Gastrocnemius medialis (tissue), 4 donors: ENCODE results near the gene CEP112. TPM values are rescaled to one million over a fixed set of nuclear protein-coding genes. Genes with fewer than 3 reads are reported as not detected.

Experiments used
- ATAC-seq, 2 donors: fragments of 150-250 bp; one replicate each; pipeline ENCODE4 v1.9.1; 2016
- DNase-seq, 2 donors: peaks; one replicate each; pipeline ENCODE4 v3.0.0-alpha.2; 2019
- H3K27ac ChIP-seq, 4 donors: fragments of 200-600 bp; sonication (generic); 1 replicate in 1 of 4; 2 replicates in 3 of 4; pipeline ENCODE4 v1.5.1; 2016 to 2018; ENCODE audit warnings: mild to moderate bottlenecking in 2 of 4, moderate library complexity in 1 of 4
- H3K27me3 ChIP-seq, 3 donors: fragments of 200-600 bp; sonication (generic) in 2 of 3; 1 replicate in 1 of 3; 2 replicates in 2 of 3; pipeline versions ENCODE4 v1.5.1 to v1.6.0; 2016 to 2019; ENCODE audit warnings: mild to moderate bottlenecking in 1 of 3, moderate library complexity in 1 of 3
- H3K36me3 ChIP-seq, 2 donors: fragments of 200-600 bp; sonication (generic) in 1 of 2; one replicate each; pipeline ENCODE4 v1.5.1; 2017 to 2018
- H3K4me1 ChIP-seq, 2 donors: fragments of 200-600 bp; sonication (generic) in 1 of 2; one replicate each; pipeline ENCODE4 v1.5.1; 2016 to 2017; ENCODE audit warnings: mild to moderate bottlenecking in 2 of 2
- H3K4me3 ChIP-seq, 4 donors: fragments of 200-600 bp; sonication (generic) in 3 of 4; 1 replicate in 1 of 4; 2 replicates in 3 of 4; pipeline ENCODE4 v1.5.1; 2016 to 2019; ENCODE audit warnings: mild to moderate bottlenecking in 2 of 4
- H3K9me3 ChIP-seq, 3 donors: fragments of 200-600 bp; sonication (generic) in 2 of 3; 1 replicate in 1 of 3; 2 replicates in 2 of 3; pipeline ENCODE4 v1.5.1; 2016 to 2019
- POLR2A ChIP-seq, 2 donors: fragments of 450-650 bp; IDR thresholded peaks; one replicate each; pipeline ENCODE4 v1.6.1; 2017; ENCODE audit warnings: antibody characterized with exemption in 2 of 2, mild to moderate bottlenecking in 2 of 2, moderate library complexity in 2 of 2
- in situ Hi-C, 4 donors: fragments of 200-750 bp; cut with MboI; loops; one replicate each; pipeline versions ENCODE4 v1.15.0 to v1.8.0; 2017; ENCODE audit warnings: low sequenced_read_pairs in 4 of 4
- intact Hi-C: fragments of 100-400 bp; cut with DNase I; formaldehyde crosslinking; loops from one replicate; pipeline ENCODE4 v1.15.1; 2023; ENCODE audit warnings: low total_unique reads
- total RNA-seq, 4 donors: library from RNA; depleted of rRNA; stranded (reverse); fragments of >200 nt; gene quantifications; one replicate each; pipeline versions ENCODE4 v1.1.0 to v1.2.3, GENCODE V29; 2016
- TF ChIP-seq, protein P1 (sequence below), 5 experiments: fragments of 450-650 bp in 3 of 5; fragments of 200-600 bp in 2 of 5; sonication (generic) in 2 of 5; IDR thresholded peaks in 4 of 5; conservative IDR thresholded peaks in 1 of 5; 1 replicate in 4 of 5; 2 replicates in 1 of 5; pipeline ENCODE4 v1.5.1; 2016 to 2019; ENCODE audit warnings: antibody characterized with exemption in 5 of 5, mild to moderate bottlenecking in 3 of 5, moderate library complexity in 3 of 5

CEP112 gene
- total RNA-seq, 4 donors from 2014 or later: 6.1 to 8.7 (median 7.1) TPM

DNA sequence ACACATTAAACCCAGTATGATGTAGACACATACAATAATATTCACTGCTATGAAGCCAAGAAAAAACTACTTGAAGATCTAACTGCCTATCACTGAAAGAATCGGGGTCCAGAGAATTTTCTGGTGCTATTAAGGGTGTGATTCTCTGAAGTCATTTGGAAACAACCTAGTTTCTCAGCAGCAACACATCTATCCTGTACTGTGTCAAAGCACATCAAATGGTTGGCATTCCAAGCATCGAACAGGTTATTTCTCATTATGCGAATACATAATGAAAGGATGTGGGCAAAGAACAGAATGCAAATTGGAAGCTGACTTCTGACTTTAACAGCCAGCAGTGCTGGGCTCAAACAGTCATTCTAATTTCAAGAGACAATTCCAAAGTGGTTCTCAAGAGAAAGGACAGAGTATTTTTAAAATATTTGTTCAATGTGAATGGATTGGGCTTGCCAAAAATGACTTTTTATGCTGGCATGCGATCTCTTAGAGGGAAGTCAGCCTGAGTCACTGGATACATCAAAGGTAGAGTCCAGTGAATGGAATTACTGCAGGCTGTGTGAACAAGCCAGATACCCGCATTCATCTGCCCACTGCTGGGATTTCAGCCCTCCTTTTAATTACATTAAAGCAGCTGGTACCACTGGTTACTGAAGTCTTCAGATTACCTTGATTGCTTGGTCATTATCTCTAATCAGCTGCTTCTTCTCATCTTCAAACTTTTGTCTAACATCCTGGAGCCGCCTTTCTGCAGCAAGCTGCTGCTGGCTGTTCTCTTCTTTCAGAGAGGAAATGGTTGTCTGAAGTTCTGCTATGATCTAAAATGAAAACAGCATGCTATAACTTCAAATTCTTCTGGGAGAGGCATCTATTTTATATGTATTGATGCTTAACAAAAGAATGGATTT is 449.3 kb downstream of the CEP112 start:
- no peaks in the 10 kb centered on the region for H3K27me3 ChIP-seq
- no peak for ATAC-seq
- no peak overlapping the region for H3K27ac ChIP-seq

GRCh38 chr17:65741710-65742109 is 450.2 kb downstream of the CEP112 start:
- no peak overlapping the region for H3K4me3 ChIP-seq
- no peak for DNase-seq
- no peak for TF ChIP-seq POLR2A (IDR thresholded peaks at IDR 0.05)
- TF ChIP-seq, protein P1, sequence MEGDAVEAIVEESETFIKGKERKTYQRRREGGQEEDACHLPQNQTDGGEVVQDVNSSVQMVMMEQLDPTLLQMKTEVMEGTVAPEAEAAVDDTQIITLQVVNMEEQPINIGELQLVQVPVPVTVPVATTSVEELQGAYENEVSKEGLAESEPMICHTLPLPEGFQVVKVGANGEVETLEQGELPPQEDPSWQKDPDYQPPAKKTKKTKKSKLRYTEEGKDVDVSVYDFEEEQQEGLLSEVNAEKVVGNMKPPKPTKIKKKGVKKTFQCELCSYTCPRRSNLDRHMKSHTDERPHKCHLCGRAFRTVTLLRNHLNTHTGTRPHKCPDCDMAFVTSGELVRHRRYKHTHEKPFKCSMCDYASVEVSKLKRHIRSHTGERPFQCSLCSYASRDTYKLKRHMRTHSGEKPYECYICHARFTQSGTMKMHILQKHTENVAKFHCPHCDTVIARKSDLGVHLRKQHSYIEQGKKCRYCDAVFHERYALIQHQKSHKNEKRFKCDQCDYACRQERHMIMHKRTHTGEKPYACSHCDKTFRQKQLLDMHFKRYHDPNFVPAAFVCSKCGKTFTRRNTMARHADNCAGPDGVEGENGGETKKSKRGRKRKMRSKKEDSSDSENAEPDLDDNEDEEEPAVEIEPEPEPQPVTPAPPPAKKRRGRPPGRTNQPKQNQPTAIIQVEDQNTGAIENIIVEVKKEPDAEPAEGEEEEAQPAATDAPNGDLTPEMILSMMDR (IDR thresholded peaks at IDR 0.05 in 4 of 5, conservative IDR thresholded peaks at IDR 0.05 in 1 of 5): no peak
- H3K27ac ChIP-seq: no peak overlapping the region
- no peaks in the 10 kb centered on the region for H3K27me3 ChIP-seq
- no peaks in the 10 kb centered on the region for H3K4me1 ChIP-seq
- no peaks in the 10 kb centered on the region for H3K9me3 ChIP-seq
- no peaks in the 10 kb centered on the region for H3K36me3 ChIP-seq
- in situ Hi-C loops: no loop called here
- ATAC-seq: no peak
- intact Hi-C loops: no loop called here

More for the DNA sequence above, 449.3 kb downstream of the CEP112 start:
- in situ Hi-C loops: no loop called here
- no peak for TF ChIP-seq POLR2A (IDR thresholded peaks at IDR 0.05)
- TF ChIP-seq, protein P1 (IDR thresholded peaks at IDR 0.05 in 4 of 5, conservative IDR thresholded peaks at IDR 0.05 in 1 of 5): no peak
- no peak for DNase-seq
- Histone ChIP-seq H3K4me3 (no peak overlapping the region), H3K4me1 (no peaks in the 10 kb centered on the region), H3K9me3 (no peaks in the 10 kb centered on the region), H3K36me3 (no peaks in the 10 kb centered on the region)
- intact Hi-C loops: no loop called here

DNA sequence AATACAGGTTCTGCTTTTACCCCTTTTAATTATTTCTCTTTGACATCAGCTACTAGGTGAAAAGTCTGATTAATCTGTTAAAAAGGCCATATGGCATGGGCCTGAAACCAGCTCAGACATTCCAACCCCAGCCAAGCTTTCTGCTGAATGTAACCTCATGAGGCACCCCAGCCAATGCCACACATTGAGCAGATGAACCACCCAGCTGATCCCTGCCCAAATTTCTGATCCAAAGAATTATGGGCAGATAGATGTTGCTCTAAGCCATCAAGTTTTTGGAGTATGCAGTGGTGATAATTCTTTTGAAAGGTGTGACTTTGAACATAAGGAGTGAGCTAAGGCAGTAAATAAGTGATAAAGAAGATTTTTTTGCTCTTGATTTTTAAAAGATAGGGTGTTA is 452.9 kb downstream of the CEP112 start:
- in situ Hi-C loops: no loop called here
- Histone ChIP-seq H3K4me1 (no peaks in the 10 kb centered on the region), H3K4me3 (no peak overlapping the region), H3K27ac (no peak overlapping the region), H3K9me3 (no peaks in the 10 kb centered on the region), H3K36me3 (no peaks in the 10 kb centered on the region), H3K27me3 (no peaks in the 10 kb centered on the region)
- intact Hi-C loops: no loop called here
- TF ChIP-seq, protein P1 (IDR thresholded peaks at IDR 0.05 in 4 of 5, conservative IDR thresholded peaks at IDR 0.05 in 1 of 5): no peak
- no peak for TF ChIP-seq POLR2A (IDR thresholded peaks at IDR 0.05)
- ATAC-seq (no peak), DNase-seq (no peak)

DNA sequence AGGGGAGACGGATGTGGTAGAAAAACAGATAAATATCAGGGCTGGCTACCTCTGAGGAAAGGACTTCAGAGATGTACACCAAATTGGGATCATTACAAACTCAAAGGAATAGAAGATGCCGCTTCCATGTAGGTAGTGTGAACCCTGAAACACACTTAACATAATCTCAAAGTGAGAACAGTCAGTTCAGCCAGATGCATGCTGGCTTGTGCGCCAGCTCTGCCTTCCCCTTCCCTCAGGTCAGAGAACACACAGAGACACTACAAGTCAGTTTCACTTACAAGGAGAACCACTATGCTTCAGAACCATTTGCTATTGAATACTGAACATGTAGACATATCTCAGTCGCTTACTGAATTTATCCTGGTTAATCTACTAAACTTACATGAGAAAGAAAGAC is 454.5 kb downstream of the CEP112 start:
- DNase-seq: no peak

More for the DNA sequence above, 454.5 kb downstream of the CEP112 start:
- no peaks in the 10 kb centered on the region for H3K4me1 ChIP-seq
- no peaks in the 10 kb centered on the region for H3K36me3 ChIP-seq
- no peak for TF ChIP-seq POLR2A (IDR thresholded peaks at IDR 0.05)
- TF ChIP-seq, protein P1 (IDR thresholded peaks at IDR 0.05 in 4 of 5, conservative IDR thresholded peaks at IDR 0.05 in 1 of 5): no peak
- no peak overlapping the region for H3K4me3 ChIP-seq
- intact Hi-C loops (no loop called here), in situ Hi-C loops (no loop called here)
- no peaks in the 10 kb centered on the region for H3K27me3 ChIP-seq
- no peak for ATAC-seq
- H3K9me3 ChIP-seq: no peaks in the 10 kb centered on the region
- H3K27ac ChIP-seq: no peak overlapping the region
